DMS53 treated with DMSO at 0.1 percent for 48 hours (cell line): Measurements from ENCODE around the gene AGR2.
A peak's percentile ranks its signal among the peaks of the same experiment; 100 is the strongest.
"Not testable (repeated sequence)": the region's sequence is repeated elsewhere in the genome, so short reads cannot be mapped to it uniquely, and the experiment has no call there.

Experiments
- DNase-seq: peaks from one replicate; lab custom pipeline; 2025; ENCODE audit not compliant: unreplicated experiment; lab: John Stamatoyannopoulos, UW

The AGR2 gene

DNA sequence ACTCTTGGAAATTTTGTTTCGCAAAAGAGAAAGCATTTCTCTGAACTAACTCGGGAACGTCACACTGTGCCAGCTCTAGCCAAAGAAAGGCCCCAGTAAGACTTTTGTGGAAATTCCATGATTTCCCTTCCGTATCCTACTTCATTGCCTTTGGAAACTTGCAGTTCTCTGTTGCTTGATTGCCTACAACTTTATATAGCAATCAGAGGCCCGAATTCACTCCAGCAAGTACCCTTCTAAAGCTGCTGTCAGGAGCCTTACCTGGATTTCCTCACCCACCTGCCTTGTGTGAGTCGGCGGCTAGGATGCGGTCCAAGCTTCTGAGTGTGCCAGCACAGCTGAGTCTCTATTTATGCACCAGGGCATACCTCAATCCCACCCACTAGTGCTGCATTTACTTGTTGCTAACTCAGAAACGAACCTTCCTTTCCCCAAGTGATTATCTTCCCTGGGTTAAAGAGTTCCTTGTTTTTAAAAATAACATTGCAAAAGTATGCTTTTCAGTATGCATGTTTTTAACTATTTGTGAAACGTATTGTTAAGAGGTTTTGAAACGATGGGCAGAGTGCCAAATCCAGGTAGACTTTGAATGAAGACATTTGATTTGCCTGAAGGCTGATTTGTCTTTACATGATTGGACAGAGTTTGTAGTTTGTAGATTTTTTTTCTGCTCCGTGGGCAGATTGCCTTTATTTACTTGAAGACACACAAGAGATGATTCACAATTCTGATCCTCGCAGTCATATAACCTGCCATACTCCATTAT is at the start of gene AGR2:
Gene AGR2 (minus strand): TSS at position 326 of the 766 bp plus-strand sequence. CDS start 3,203 bp downstream, outside the sequence.
- DNase-seq = peak; percentile 45

DNA sequence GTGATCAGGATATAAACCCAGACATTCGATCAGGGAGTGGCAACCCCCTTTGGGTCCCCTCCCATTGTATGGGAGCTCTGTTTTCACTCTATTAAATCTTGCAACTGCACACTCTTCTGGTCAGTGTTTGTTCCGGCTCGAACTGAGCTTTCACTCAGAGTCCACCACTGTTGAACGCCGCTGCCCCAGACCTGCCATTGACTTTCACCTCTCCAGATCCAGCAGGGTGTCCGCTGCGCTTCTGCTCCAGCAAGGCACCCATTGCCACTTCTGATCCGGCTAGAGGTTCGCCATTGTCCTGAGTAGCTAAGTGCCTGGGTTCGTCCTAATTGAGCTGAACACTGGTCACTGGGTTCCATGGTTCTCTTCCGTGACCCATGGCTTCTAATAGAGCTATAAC is 48.4 kb upstream of the AGR2 start:
- DNase-seq = not testable (repeated sequence)

DNA sequence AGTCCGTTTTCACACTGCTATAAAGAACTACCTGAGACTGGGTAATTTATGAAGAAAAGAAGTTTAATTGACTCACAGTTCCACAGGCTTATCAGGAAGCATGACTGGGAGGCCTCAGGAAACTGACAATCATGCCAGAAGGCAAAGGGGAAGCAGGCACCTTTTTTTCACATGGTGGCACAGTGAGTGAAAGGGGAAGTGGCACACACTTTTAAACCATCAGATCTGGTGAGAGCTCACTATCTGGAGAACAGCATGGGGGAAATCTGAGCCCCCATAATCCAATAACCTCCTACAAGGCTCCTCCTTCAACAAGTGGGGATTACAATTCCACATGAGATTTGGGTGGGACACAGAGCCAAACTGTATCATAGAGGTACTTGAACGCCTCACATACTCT is 47.0 kb upstream of the AGR2 start:
- DNase-seq = no peak

DNA sequence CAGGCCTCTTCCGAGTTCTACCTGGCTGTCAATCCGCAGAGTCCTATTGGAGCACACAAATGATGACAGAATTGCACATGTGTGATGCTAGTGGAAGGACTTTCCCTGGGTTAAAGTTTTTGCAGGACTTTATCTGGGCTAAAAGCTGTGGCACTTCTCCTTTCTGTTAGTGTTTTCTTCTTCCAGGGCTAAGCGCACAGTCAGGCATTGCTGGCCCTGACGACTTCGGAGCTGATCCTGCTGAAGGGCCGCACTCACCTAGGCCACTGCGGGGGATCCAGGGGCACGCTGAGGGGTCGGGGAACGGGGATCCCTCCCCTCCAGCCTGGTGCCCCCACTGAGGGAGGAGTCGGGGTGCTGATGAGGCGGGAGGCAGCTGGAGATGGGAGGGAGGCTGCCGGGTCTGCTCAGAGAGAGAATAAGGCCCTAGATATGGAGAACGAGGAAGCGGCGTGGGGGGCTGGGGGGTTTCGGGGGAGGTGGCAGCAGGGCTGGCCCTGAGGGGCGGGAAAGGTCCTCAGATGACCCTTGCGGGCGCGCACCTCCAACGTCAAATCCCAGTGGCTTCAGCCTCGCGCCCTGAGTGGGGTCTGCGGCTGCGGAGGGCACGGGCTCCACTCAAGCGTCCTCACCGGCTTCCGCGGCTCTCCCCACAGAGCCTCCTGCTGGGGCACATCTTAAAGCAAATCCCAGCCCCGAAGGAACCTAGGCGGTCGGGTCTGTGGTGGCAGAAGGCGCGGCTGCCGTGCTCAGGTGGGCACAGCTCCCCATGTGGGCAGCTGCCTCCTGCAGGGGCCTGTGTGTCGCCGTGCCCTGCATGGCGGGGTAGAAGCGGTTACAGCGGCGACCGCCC is 46.0 kb upstream of the AGR2 start:
- no peak for DNase-seq

DNA sequence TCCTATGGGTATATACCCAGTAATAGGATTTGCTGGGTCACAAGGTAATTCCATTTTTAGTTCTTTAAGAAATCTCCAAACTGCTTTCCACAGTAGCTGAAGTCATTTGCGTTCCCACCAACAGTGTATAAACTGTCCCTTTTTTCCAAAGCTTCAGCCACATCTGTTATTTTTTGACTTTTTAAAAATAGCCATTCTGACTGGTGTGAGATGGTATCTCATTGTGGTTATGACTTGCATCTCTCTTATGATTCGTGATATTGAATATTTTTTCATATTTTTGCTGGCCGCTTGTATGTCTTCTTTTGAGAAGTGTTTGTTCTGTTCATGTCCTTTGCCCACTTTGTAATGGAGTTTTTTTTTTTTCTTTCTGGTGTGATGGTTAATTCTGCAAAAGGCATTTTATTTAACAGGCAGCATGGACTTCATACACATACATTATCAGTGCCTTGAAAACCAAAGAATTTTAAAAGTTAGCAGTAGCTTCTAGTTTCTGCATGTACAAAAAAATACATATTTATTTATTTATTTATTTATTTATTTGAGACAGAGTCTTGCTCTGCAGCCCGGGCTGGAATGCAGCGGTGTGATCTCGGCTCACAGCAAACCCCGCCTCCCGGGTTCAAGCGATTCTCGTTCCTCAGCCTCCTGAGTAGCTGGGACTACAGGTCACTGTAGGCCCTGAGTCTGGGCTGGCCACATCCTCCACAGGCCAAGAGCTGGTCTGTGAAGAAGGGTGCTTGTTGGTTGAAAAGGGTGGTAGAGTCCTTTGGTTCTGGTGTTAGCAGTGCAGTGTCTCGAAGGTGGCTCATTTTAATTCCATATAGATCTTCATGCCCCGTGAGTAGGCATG is 44.7 kb upstream of the AGR2 start:
- DNase-seq = no peak

DNA sequence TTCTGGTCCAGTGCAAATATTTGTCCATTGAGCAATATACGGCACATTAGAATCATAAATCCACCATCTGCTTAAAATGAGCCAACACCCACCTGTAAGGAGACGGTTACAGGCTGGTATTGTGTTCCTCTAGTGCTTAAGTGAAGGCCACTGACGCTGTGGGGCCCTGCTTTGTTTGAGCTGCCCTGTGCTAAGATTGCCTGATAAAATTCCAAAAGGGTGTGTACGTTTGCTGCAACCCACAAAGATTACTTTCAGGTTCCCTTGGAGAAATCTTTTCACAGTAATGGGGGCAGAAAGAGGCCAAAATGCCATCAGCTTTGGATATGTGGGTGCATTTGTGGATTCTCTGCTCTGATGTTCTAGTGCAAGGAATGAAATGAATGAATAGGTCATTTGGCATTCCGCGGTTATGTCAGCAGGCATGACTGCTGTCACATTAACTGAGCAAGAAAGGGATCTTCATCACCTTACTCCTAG is 42.6 kb upstream of the AGR2 start:
- peak; percentile 74 for DNase-seq

DNA sequence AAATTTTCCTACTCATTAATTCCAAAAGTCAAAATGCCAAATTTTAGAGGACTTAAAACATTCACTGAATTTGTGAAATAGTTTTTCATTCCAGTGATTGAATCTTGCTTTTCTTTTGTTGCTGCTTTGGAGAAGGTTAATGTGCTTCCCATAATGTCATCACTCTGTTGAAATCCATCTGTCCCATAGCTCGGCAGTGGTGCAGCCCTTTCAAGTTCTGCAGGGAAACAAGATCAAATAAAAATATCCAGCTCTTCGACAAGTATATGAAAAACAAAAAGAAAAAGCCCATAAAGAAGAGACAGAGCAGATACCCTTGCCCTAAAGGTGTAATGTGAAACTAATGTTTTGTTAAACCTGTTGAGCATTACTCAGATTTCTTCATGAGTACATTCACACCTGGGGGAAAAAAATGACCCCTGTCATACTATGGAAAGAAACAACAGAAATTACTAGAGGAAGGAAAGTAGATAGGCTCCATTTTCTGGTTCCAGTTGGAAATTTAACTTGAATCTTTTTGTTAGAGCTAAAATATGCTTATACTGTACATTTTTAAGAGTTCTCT is 41.9 kb upstream of the AGR2 start:
- DNase-seq = no peak

DNA sequence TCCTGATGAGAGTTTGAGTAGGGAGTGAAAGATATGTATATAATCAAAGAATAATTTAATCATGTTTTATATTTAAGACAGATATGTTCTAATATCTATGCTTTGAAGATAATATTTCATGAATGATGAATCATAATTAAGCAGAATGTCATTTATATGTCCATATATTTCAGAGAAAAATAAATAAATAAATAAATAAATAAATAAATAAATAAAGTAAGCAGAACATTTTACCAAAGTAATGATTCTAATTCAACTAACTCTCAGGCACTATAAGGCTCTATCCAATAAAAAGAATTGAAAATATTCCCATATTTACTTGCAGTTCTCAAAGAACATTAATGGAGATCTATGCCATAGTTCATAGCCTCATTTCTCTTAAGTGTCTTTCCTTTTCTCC is 40.9 kb upstream of the AGR2 start:
- no peak for DNase-seq

DNA sequence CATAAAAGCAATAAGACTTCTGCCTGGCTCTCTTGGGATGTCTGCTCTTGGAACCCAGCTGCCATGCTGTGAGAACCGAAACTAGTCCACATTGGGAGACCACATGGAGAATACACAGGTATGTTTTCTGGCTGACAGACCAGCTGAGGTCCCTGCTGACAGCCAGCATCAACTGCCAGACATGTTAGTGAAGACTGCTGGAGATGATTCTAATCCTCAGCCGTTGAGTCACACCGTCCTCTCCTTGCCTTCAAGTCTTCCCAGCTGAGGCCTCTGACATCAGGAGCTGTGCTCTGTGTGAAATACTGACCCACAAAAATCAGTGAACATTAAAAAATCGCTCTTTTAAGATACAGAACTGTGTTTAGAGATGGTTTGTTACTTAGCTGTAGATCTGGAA is 36.9 kb upstream of the AGR2 start:
- DNase-seq = no peak

DNA sequence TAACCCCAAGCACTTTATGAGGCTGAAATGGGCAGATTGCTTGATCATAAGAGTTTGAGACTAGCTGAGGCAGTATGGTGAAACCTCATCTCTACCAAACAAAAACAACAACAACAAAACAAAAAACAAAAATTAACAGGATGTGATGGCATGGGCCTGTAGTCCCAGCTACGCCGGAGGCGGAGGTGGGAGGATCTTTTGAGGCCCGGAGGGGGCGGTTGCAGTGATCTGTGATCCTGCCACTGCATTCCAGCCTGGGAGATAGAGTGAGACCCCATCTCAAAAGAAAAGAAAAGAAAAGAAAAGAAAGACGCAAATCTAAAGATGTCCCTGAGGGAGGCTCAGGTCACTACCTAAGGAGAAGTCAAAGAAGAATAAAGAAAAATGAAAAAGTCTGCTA is 35.3 kb upstream of the AGR2 start:
- no peak for DNase-seq

DNA sequence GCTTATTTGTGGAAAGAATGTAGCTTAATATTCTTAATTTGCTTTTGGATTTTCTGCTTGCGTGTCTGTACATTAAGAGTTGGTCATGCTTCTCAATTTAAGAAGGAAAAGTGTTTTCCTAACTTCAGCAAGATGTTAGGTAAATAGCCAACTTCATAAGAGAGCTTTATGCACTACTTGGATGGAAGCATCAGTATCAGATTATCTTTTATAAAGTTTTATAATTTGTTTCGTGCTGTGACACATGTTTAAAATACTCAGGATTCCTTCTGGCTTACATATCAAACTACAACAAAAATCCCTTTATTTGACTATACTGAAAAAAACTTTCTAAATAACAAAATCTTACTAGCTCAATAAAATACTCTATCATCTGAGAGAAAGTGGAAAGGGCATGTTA is 34.8 kb upstream of the AGR2 start:
- DNase-seq = no peak

DNA sequence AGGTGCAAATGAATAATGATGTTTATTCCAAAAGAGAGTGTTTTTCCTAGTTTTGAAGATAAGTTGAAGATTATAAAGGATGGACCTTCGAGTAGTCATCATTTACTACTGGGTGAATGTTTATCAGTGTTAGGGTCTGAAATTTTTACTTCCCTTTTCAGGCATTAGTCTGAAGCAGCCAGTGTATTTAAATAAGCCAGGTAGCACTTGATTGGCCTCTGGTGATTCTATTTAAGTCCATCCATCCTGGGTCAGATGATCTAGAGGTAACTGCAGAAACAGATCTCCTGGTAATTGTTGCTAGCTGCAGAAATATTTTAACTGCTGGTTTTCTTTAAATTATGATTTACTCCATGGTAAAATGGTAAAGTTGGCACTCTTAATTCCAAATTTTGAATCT is 34.1 kb upstream of the AGR2 start:
- DNase-seq = no peak

DNA sequence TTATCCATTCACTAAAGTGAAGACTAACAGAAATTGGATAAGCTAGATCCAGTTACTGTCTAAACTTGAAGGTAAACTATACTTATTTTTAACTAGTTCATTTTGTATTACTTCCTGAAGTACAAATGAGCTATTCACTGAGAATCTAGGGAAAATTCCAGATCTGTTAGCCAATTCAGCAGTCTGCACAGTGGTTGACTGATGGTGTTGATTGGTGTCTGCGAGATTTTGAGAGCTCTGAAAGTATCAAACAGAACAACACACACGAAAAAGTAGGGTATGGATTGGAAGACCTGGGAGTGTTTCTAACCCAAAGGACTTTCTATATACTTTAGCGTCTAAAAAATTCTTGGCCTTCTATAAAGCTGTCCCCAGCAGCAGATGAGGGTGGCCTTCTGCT is 33.6 kb upstream of the AGR2 start:
- DNase-seq = no peak

DNA sequence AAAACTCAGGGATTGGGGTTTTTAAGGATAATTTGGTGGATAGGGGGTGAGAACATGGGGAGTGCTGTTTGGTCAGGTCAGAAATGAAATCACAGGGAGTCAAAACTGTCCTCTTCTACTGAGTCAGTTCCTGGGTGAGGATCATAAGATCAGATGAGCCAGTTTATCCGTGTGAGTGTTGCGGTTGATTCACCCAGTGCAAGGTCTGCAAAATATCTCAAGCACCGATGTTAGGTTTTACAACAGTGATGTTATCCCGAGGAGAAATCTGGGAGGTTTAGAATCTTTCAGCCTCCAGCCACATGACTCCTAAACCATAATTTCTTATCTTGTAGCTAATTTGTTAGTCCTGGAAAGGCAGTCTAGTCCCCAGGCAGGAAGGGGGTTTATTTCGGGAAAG is 31.7 kb upstream of the AGR2 start:
- DNase-seq = no peak

DNA sequence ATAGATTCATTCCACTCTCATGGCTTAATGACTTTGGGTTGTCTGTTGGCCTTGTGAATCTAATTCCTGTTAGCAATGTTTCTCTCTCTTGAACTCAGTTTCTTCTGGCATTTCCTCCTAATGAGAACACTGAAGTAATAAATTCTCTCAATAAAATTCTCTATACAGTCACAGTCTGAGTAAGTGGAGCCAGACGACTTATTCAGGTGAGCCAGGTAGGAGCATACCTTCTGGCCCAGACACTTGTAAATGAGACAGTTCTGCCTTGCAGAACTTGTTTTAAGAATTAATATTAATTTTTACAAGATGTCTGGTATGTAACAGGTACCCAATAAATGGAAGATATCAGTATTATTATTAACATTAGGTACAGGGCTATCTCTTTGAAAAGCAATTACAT is 28.6 kb upstream of the AGR2 start:
- no peak for DNase-seq

DNA sequence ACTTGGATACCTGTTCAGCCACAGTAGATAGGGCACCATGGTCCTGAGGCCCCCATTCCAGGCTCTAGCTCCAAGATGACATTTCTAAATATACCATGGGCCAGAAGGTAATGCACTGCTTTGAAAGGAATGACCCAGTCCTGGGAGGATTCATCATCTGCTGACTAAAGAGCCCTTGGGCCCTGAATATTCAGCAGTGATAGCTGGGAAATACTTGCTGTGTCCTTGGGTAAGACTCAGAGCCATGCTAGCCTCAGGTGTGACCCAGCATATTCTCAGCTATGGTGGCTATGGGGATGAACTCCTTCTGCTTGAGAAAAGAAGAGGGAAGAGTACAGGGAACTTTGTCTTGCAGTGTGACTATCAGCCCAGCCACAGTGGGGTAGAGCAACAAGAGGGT is 21.3 kb upstream of the AGR2 start:
- DNase-seq = no peak

DNA sequence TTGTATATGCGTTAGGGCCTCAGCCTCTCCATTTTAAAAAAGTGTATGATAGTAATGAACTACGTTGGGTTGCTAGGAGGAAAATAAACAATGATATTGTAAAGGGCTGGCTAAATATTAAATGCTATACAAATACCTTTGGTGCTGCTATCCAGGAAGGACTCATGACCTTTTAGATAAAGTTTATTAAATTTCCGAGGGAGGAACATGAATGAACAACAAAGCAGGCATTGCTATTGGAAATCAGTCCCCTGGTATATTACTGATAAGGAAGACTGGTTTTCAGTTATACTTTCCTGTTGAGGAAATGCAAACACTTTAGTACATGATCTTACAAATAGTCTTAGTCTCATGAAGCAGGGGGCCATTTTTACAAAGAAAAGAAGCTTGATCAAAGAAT is 17.2 kb upstream of the AGR2 start:
- DNase-seq = peak; percentile 37

DNA sequence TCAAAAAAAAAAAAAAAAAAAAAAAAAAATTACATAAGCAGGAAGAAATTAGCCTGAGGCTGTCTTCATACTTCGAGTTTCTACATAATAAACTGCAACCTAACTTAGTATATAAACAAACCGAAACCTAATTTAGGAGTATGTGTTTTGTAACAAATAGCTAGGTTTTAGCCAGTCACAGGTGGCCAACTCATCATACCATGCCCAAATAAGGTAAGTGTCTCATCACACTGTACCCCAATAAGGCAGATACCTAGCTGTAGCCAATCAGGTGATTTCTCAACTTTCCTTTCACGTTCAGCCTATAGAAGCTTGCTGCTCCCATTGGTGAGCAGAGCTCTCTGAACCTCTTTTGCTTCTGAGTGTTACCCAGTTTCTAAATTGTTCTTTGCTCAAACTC is 13.9 kb upstream of the AGR2 start:
- no peak for DNase-seq

DNA sequence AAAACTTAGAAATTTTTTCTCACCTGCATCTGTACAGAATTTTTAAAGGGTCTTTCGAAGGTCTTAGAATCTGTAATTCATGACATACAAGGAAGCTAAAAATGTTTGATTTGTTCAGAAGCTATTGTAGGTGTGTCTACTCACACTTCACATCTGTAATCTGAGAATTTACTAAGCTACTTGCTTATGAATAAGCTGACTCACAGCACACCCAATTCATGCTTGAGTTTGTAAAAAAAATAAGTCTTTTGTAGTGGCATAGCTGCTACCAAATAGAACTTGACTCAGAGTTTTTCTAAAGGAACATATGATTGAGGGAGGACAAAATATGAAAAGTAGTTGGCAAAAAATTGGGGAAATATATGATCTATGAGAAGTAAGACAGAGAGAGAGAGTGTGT is 12.7 kb upstream of the AGR2 start:
- peak; percentile 89 for DNase-seq

DNA sequence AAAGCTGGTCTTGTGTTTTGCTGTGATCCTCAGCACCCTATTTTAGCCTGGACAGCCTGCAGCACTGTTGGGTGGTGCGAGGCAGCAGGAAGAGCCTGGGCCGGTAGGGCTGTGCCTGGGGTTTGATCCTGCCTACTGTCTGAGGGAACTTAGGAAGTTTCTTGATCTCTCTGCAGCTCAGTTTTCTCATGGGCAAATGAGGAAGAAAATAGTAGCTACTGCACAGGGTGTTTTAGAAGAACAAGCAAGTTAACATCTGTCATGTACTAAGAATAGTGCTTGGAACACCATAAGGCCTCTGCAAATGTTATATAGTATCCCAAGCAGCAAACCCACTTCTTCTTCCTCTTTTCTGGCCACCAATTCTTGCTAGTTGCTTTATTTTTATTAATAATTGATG is 12.0 kb upstream of the AGR2 start:
- no peak for DNase-seq

DNA sequence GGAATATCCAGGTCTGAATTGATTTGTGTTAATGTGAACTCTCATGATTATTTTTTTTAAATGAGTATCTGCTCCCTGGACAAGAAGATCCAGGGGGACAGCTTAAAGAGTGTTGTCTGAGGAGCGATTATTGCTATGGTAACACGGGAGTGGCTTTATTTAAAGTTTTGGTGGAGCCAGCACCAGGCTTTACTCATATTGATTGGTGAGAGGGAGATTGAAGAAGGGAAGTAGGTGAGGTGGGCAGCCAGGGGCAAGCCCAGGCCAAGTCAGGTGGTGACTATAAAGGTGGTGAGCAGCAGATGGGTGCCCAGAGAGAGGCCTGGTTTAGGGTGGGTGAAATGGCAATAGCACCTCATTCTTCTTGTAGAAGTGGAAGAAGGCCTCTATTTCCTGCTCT is 10.2 kb upstream of the AGR2 start:
- DNase-seq = no peak
